ENCODE results near the gene NCAPD3. TPM values are rescaled to one million over a fixed set of nuclear protein-coding genes. Genes with fewer than 3 reads are reported as not detected.

Gene NCAPD3, protein sequence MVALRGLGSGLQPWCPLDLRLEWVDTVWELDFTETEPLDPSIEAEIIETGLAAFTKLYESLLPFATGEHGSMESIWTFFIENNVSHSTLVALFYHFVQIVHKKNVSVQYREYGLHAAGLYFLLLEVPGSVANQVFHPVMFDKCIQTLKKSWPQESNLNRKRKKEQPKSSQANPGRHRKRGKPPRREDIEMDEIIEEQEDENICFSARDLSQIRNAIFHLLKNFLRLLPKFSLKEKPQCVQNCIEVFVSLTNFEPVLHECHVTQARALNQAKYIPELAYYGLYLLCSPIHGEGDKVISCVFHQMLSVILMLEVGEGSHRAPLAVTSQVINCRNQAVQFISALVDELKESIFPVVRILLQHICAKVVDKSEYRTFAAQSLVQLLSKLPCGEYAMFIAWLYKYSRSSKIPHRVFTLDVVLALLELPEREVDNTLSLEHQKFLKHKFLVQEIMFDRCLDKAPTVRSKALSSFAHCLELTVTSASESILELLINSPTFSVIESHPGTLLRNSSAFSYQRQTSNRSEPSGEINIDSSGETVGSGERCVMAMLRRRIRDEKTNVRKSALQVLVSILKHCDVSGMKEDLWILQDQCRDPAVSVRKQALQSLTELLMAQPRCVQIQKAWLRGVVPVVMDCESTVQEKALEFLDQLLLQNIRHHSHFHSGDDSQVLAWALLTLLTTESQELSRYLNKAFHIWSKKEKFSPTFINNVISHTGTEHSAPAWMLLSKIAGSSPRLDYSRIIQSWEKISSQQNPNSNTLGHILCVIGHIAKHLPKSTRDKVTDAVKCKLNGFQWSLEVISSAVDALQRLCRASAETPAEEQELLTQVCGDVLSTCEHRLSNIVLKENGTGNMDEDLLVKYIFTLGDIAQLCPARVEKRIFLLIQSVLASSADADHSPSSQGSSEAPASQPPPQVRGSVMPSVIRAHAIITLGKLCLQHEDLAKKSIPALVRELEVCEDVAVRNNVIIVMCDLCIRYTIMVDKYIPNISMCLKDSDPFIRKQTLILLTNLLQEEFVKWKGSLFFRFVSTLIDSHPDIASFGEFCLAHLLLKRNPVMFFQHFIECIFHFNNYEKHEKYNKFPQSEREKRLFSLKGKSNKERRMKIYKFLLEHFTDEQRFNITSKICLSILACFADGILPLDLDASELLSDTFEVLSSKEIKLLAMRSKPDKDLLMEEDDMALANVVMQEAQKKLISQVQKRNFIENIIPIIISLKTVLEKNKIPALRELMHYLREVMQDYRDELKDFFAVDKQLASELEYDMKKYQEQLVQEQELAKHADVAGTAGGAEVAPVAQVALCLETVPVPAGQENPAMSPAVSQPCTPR (N-terminal part only)
- 9.6 TPM for total RNA-seq (2013)
- 10 to 100 TPM in 1 of 3 donors, 1 to 10 TPM in 2; 4.0 to 15.2 (median 6.0) TPM for polyA plus RNA-seq
- 15.4 and 17.2 TPM in 2 replicates for polyA minus RNA-seq
- total RNA-seq, result 5.0 to 42.4 (median 17.0) reads per million in 11 experiments

DNA sequence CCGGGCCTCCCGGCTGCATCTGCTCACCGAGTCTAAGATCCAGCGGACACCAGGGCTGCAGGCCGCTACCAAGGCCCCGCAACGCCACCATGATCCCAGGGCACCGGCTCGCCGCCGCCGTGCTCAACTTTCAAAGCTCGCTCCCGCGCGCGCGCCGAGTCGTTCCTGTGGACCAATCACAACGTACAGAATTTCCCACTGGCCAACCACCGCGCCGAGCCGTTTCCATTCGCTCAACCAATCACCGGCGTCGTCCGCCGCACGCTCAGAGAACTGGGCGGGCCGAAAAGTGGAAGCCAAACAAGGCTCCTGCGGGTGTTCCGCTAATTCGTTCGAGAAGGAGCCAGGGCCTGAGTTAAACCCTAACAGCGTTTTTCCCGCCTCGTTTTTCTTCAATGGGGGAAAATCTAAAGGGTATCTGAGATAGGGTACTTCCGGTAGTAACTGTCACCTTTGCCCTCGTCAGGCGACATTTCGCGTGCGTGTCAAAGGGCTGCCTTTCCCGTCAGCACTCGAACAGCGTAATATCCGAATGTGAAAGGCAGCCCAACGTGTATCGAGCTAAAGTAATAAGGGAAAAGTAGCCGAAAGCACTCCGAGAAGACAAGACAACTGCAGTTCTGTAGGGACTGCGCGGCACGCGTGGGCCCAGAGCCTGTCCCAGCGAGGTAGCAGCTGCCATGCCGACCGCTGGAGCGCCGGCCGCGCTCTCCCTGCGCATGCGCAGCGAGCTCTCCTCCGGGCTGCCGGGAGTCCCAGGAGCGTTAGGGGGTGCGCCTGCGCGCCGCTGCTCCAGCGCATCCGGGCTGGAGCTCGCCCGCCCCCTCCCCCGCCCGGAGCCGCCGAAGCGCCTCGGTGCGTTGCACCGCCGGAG lies at the start of gene NCAPD3, which contains the start of gene VPS26B:
Gene NCAPD3, minus strand, starts transcription at position 132 of the 874 bp plus-strand sequence. Its CDS starts 41 bp downstream, at position 91.
Gene VPS26B, plus strand, starts transcription at position 836 of the 874 bp plus-strand sequence. CDS start 452 bp downstream, outside the sequence.
- DNase-seq, result peak; percentile 95 to 96 (median 95)
- Histone ChIP-seq H3K27ac (ENCODE audit: low read depth in 1 of 2, low read length in 2 of 2) (peak within 1 kb of the TSS; percentile 95 to 96), H3K4me3 (replicated peaks in 1 of 3; ENCODE audit: low read depth in 2 of 3, low read length in 3 of 3) (peak within 1 kb of the TSS; percentile 86 to 98 (median 86)), H3K27me3 (ENCODE audit: control insufficient read depth in 2 of 2, insufficient read depth in 2 of 2, low read length in 2 of 2) (no peaks in the 10 kb centered on the region), H3K9ac (ENCODE audit: insufficient read depth, low read length, poor library complexity, severe bottlenecking) (peak within 1 kb of the TSS; percentile 83), H3K4me1 (ENCODE audit: control insufficient read depth in 1 of 2, insufficient read depth in 2 of 2, low read length in 2 of 2) (peaks cover 23 to 38% of the 10 kb centered on the region in 2 donors), H3K79me2 (ENCODE audit: insufficient read depth, low read length) (peaks cover 78% of the 10 kb centered on the region), H2AFZ (ENCODE audit: insufficient read depth, low read depth, low read length, poor library complexity, severe bottlenecking) (peak within 1 kb of the TSS; percentile 87), H3K4me2 (replicated peaks; ENCODE audit: extremely low read depth, low read length, poor library complexity, severe bottlenecking) (peak within 1 kb of the TSS; percentile 76), H3K9me3 (replicated peaks in 1 of 2; ENCODE audit: control insufficient read depth in 1 of 2, insufficient read depth in 1 of 2, low read length in 2 of 2) (no peaks in the 10 kb centered on the region), H3K36me3 (replicated peaks in 1 of 2; ENCODE audit: control insufficient read depth in 1 of 2, insufficient read depth in 2 of 2, low read length in 2 of 2) (peaks cover 5 to 23% of the 10 kb centered on the region in 2 donors), H4K20me1 (ENCODE audit: insufficient read depth, low read length) (peaks cover 40% of the 10 kb centered on the region)
- peak within 1 kb of the TSS; percentile 90 to 97 (median 95) for H3K27ac Mint-ChIP-seq
- WGBS (ENCODE audit: insufficient coverage), result under 1% methylated on average over 89 of the region's 89 CpGs
- intact Hi-C loops (cut with micrococcal nuclease), result no loop called here
- H3K27me3 Mint-ChIP-seq (ENCODE audit: low read depth in 3 of 3), result peaks cover 0 to 1% (median 0%) of the 10 kb centered on the region in 3 donors
- peaks cover 0 to 2% (median 0%) of the 10 kb centered on the region in 7 donors for H3K9me3 Mint-ChIP-seq
- peaks cover 21% of the 10 kb centered on the region in 2 donors for H3K36me3 Mint-ChIP-seq
- H3K4me3 Mint-ChIP-seq, result peak within 1 kb of the TSS; percentile 94 to 96
- TF ChIP-seq, protein P1, sequence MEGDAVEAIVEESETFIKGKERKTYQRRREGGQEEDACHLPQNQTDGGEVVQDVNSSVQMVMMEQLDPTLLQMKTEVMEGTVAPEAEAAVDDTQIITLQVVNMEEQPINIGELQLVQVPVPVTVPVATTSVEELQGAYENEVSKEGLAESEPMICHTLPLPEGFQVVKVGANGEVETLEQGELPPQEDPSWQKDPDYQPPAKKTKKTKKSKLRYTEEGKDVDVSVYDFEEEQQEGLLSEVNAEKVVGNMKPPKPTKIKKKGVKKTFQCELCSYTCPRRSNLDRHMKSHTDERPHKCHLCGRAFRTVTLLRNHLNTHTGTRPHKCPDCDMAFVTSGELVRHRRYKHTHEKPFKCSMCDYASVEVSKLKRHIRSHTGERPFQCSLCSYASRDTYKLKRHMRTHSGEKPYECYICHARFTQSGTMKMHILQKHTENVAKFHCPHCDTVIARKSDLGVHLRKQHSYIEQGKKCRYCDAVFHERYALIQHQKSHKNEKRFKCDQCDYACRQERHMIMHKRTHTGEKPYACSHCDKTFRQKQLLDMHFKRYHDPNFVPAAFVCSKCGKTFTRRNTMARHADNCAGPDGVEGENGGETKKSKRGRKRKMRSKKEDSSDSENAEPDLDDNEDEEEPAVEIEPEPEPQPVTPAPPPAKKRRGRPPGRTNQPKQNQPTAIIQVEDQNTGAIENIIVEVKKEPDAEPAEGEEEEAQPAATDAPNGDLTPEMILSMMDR (IDR thresholded peaks at IDR 0.05), result no peak
- H3K4me1 Mint-ChIP-seq, result peaks cover 47% of the 10 kb centered on the region

Measured in CD14-positive monocyte (primary cell).